Activated CD4-positive, alpha-beta T cell treated with anti-CD3 and anti-CD28 coated beads for 36 hours (primary cell): ENCODE results near the gene OPRPN. TPM values are rescaled to one million over a fixed set of nuclear protein-coding genes. Genes with fewer than 3 reads are reported as not detected.

Experiments
- ATAC-seq: fragments of 200-7000 bp; cut with Tn5 transposase; one replicate; pipeline ENCODE4 v1.10.0; 2021; ENCODE audit warnings: mild to moderate bottlenecking, moderate library complexity
- CTCF ChIA-PET: fragments of 350-600 bp; sonication (Branson Sonifier 250); formaldehyde crosslinking; loops from one replicate; lab custom pipeline; 2021; ENCODE audit warnings: antibody characterized with exemption; lab: Charles Lee
- POLR2A ChIA-PET: fragments of 350-600 bp; sonication (Branson Sonifier 250); formaldehyde crosslinking; loops from one replicate; lab custom pipeline; 2021; ENCODE audit warnings: antibody characterized with exemption, inconsistent platforms; lab: Charles Lee
- DNase-seq: peaks from one replicate; pipeline ENCODE4 v3.0.0-alpha.2; 2020
- H3K27ac Mint-ChIP-seq: one replicate; pipeline ENCODE4 v1.8.0; 2021; ENCODE audit warnings: mixed read lengths
- H3K27me3 Mint-ChIP-seq: one replicate; pipeline ENCODE4 v1.8.0; 2021; ENCODE audit warnings: mixed read lengths
- H3K36me3 Mint-ChIP-seq: one replicate; pipeline ENCODE4 v1.8.0; 2021; ENCODE audit warnings: low read depth, mixed read lengths
- H3K4me1 Mint-ChIP-seq: one replicate; pipeline ENCODE4 v1.8.0; 2021; ENCODE audit warnings: mixed read lengths
- H3K4me3 Mint-ChIP-seq: one replicate; pipeline ENCODE4 v1.8.0; 2021; ENCODE audit warnings: mild to moderate bottlenecking, moderate library complexity, mixed read lengths
- H3K9me3 Mint-ChIP-seq: one replicate; pipeline ENCODE4 v1.8.0; 2021; ENCODE audit warnings: low read depth, mixed read lengths
- intact Hi-C, 2 experiments: fragments of 100-400 bp; cut with DNase I in 1 of 2; cut with micrococcal nuclease in 1 of 2; formaldehyde crosslinking; loops; one replicate each; pipeline versions ENCODE4 v1.14.2 to v1.15.1; 2022 to 2024; cut with DNase I, micrococcal nuclease
- total RNA-seq, 2 experiments: library from RNA; stranded (reverse); gene quantifications; one replicate each; pipeline ENCODE4 v1.2.3, GENCODE V29; 2021

OPRPN gene
- total RNA-seq, 2 experiments from 2014 or later: not detected

GRCh38 chr4:70399319-70399718 is 1.6 kb downstream of the OPRPN start:
- Mint-ChIP-seq H3K27me3 (no peaks in the 10 kb centered on the region), H3K9me3 (no peaks in the 10 kb centered on the region), H3K4me1 (no peaks in the 10 kb centered on the region), H3K36me3 (no peaks in the 10 kb centered on the region), H3K4me3 (no peak overlapping the region), H3K27ac (no peak overlapping the region)
- intact Hi-C loops: no loop called here
- ATAC-seq: no peak
- ChIA-PET POLR2A (no interaction called here), CTCF (no interaction called here)
- DNase-seq: no peak

- intact Hi-C loops: no loop called here
- H3K27me3 Mint-ChIP-seq: no peaks in the 10 kb centered on the region
- H3K36me3 Mint-ChIP-seq: no peaks in the 10 kb centered on the region
- no peaks in the 10 kb centered on the region for H3K9me3 Mint-ChIP-seq
- H3K27ac Mint-ChIP-seq: no peak overlapping the region
- CTCF ChIA-PET: no interaction called here
- ATAC-seq (no peak), DNase-seq (no peak)
- POLR2A ChIA-PET: no interaction called here
- H3K4me1 Mint-ChIP-seq: no peaks in the 10 kb centered on the region
- no peak overlapping the region for H3K4me3 Mint-ChIP-seq
Measured at GRCh38 chr4:70402762-70403161, 5.0 kb downstream of the OPRPN start.

GRCh38 chr4:70405765-70406164 is 8.0 kb downstream of the OPRPN start:
- intact Hi-C loops: no loop called here
- ATAC-seq: no peak

GRCh38 chr4:70425306-70425705 is 27.6 kb downstream of the OPRPN start:
- H3K9me3 Mint-ChIP-seq: no peaks in the 10 kb centered on the region
- no peak overlapping the region for H3K4me3 Mint-ChIP-seq
- H3K4me1 Mint-ChIP-seq: no peaks in the 10 kb centered on the region
- H3K27ac Mint-ChIP-seq: no peak overlapping the region
- no peaks in the 10 kb centered on the region for H3K27me3 Mint-ChIP-seq
- no peak for ATAC-seq
- DNase-seq: no peak
- intact Hi-C loops: no loop called here
- ChIA-PET CTCF (no interaction called here), POLR2A (no interaction called here)
- no peaks in the 10 kb centered on the region for H3K36me3 Mint-ChIP-seq

More at GRCh38 chr4:70405765-70406164, 8.0 kb downstream of the OPRPN start:
- Mint-ChIP-seq H3K9me3 (no peaks in the 10 kb centered on the region), H3K27me3 (no peaks in the 10 kb centered on the region), H3K4me1 (no peaks in the 10 kb centered on the region), H3K4me3 (no peak overlapping the region), H3K36me3 (no peaks in the 10 kb centered on the region), H3K27ac (no peak overlapping the region)
- no peak for DNase-seq
- POLR2A ChIA-PET: no interaction called here
- CTCF ChIA-PET: no interaction called here

- ATAC-seq (no peak), DNase-seq (no peak)
- Mint-ChIP-seq H3K9me3 (no peaks in the 10 kb centered on the region), H3K4me1 (no peaks in the 10 kb centered on the region), H3K36me3 (no peaks in the 10 kb centered on the region), H3K4me3 (no peak overlapping the region), H3K27me3 (no peaks in the 10 kb centered on the region), H3K27ac (no peak overlapping the region)
- intact Hi-C loops: no loop called here
- CTCF ChIA-PET: no interaction called here
- POLR2A ChIA-PET: no interaction called here
Measured at GRCh38 chr4:70426789-70427188, 29.0 kb downstream of the OPRPN start.

GRCh38 chr4:70437197-70437596 is 39.5 kb downstream of the OPRPN start:
- POLR2A ChIA-PET: no interaction called here
- Mint-ChIP-seq H3K36me3 (no peaks in the 10 kb centered on the region), H3K27ac (no peak overlapping the region), H3K27me3 (peaks cover 2% of the 10 kb centered on the region), H3K9me3 (no peaks in the 10 kb centered on the region), H3K4me3 (no peak overlapping the region), H3K4me1 (no peaks in the 10 kb centered on the region)
- ATAC-seq (no peak), DNase-seq (no peak)
- intact Hi-C loops: no loop called here
- CTCF ChIA-PET: no interaction called here

- CTCF ChIA-PET: no interaction called here
- POLR2A ChIA-PET: no interaction called here
- Mint-ChIP-seq H3K4me3 (no peak overlapping the region), H3K27me3 (peaks cover 2% of the 10 kb centered on the region), H3K36me3 (no peaks in the 10 kb centered on the region), H3K4me1 (no peaks in the 10 kb centered on the region), H3K27ac (no peak overlapping the region), H3K9me3 (no peaks in the 10 kb centered on the region)
- no peak for ATAC-seq
- intact Hi-C loops: no loop called here
- no peak for DNase-seq
Measured at GRCh38 chr4:70442474-70442873, 44.7 kb downstream of the OPRPN start.

GRCh38 chr4:70443329-70443728 is 45.6 kb downstream of the OPRPN start:
- POLR2A ChIA-PET: no interaction called here
- no peaks in the 10 kb centered on the region for H3K9me3 Mint-ChIP-seq
- H3K27me3 Mint-ChIP-seq: peaks cover 2% of the 10 kb centered on the region
- no peak for ATAC-seq
- CTCF ChIA-PET: no interaction called here
- intact Hi-C loops: no loop called here
- DNase-seq: no peak
- no peaks in the 10 kb centered on the region for H3K4me1 Mint-ChIP-seq
- H3K36me3 Mint-ChIP-seq: no peaks in the 10 kb centered on the region
- H3K27ac Mint-ChIP-seq: no peak overlapping the region
- H3K4me3 Mint-ChIP-seq: no peak overlapping the region

- CTCF ChIA-PET: no interaction called here
- Mint-ChIP-seq H3K27me3 (no peaks in the 10 kb centered on the region), H3K4me3 (no peak overlapping the region), H3K36me3 (no peaks in the 10 kb centered on the region), H3K9me3 (no peaks in the 10 kb centered on the region), H3K27ac (no peak overlapping the region), H3K4me1 (no peaks in the 10 kb centered on the region)
- intact Hi-C loops: no loop called here
- ATAC-seq: no peak
- POLR2A ChIA-PET: no interaction called here
- DNase-seq: no peak
Measured at GRCh38 chr4:70449220-70449619, 51.5 kb downstream of the OPRPN start.

- no peaks in the 10 kb centered on the region for H3K36me3 Mint-ChIP-seq
- intact Hi-C loops: no loop called here
- no peak overlapping the region for H3K27ac Mint-ChIP-seq
- ChIA-PET POLR2A (no interaction called here), CTCF (no interaction called here)
- ATAC-seq: no peak
- no peaks in the 10 kb centered on the region for H3K4me1 Mint-ChIP-seq
- H3K27me3 Mint-ChIP-seq: peaks cover 4% of the 10 kb centered on the region
- no peaks in the 10 kb centered on the region for H3K9me3 Mint-ChIP-seq
- H3K4me3 Mint-ChIP-seq: no peak overlapping the region
- DNase-seq: no peak
Measured at GRCh38 chr4:70452946-70453345, 55.2 kb downstream of the OPRPN start.

Other genes with a start within 250 kb of the OPRPN start
- not detected for gene PRR27, start 243.7 kb upstream of the OPRPN start, total RNA-seq
- gene ODAM, start 202.2 kb upstream of the OPRPN start, total RNA-seq: not detected
- not detected for gene FDCSP, start 171.8 kb upstream of the OPRPN start, total RNA-seq
- not detected for gene CSN3, start 155.3 kb upstream of the OPRPN start, total RNA-seq
- not detected for gene CABS1, start 63.0 kb upstream of the OPRPN start, total RNA-seq
- not detected for gene SMR3A, start 37.2 kb upstream of the OPRPN start, total RNA-seq
- gene SMR3B, start 14.8 kb upstream of the OPRPN start, total RNA-seq: not detected
- gene MUC7, start 74.3 kb downstream of the OPRPN start, total RNA-seq: not detected
- gene AMTN, start 120.6 kb downstream of the OPRPN start, total RNA-seq: not detected
- not detected for gene AMBN, start 194.3 kb downstream of the OPRPN start, total RNA-seq
- not detected for gene ENAM, start 230.8 kb downstream of the OPRPN start, total RNA-seq